ENCODE data around the gene ANKRD39. TPM values are rescaled to one million over a fixed set of nuclear protein-coding genes. Genes with fewer than 3 reads are reported as not detected.
A peak's percentile ranks its signal among the peaks of the same experiment; 100 is the strongest.

The ANKRD39 gene
- total and polyA plus RNA-seq, 9 of the 15 experiments (the other 6 are each of a cell fraction or from before 2014, with no cell fraction given) = 8.2 to 33.1 (median 23.8) TPM

GRCh38 chr2:96882230-96882629, 24.4 kb upstream of the ANKRD39 start (continued):
- TF ChIP-seq TFAP4 (CRISPR knock-in tag; IDR thresholded peaks at IDR 0.05; ENCODE audit: borderline replicate concordance) (peak; percentile 65; the same call in 1 of the 2 replicates), CCAR2 (IDR thresholded peaks at IDR 0.05; ENCODE audit: low read depth, low read length) (no peak), ZNF740 (CRISPR knock-in tag; IDR thresholded peaks at IDR 0.05) (0 out of 2 replicates have a peak, but pooled peaks have one; percentile 31), ZNF740 (tag; IDR thresholded peaks at IDR 0.05) (no peak), SP1 (CRISPR knock-in tag; IDR thresholded peaks at IDR 0.05) (peak; percentile 16; the same call in 1 of the 2 replicates), ZNF431 (CRISPR knock-in tag; IDR thresholded peaks at IDR 0.05) (0 out of 2 replicates have a peak, but pooled peaks have one; percentile 29)

GRCh38 chr2:96881349-96882195, 23.8 kb upstream of the ANKRD39 start:
- Histone ChIP-seq H2AFZ (ENCODE audit: low read depth, low read length) (no peak overlapping the region), H3K9ac (ENCODE audit: insufficient read depth in 1 of 2, low read depth in 2 of 2, low read length in 2 of 2) (peak overlapping the region in 1 of 2 experiments; percentile 74; a peak in 2 of 4 replicates), H3K4me1 (replicated peaks in 1 of 2; ENCODE audit: control insufficient read depth in 2 of 2, insufficient read depth in 2 of 2, low read length in 2 of 2) (peaks cover 19 to 96% of the 10 kb centered on the region in 2 experiments; a peak in 4 of 5 replicates), H3K4me3 (no peak overlapping the region), H4K20me1 (replicated peaks; ENCODE audit: control insufficient read depth, insufficient read depth, low read length) (peaks cover 3% of the 10 kb centered on the region; the same call in 1 of the 2 replicates), H3K4me2 (ENCODE audit: insufficient read depth, low read length) (no peak overlapping the region), H3K27me3 (ENCODE audit: control insufficient read depth in 2 of 2, insufficient read depth in 2 of 2, low read length in 2 of 2) (no peaks in the 10 kb centered on the region; a peak in 1 of 5 replicates), H3K9me3 (replicated peaks; ENCODE audit: control insufficient read depth, insufficient read depth, low read depth, low read length) (no peaks in the 10 kb centered on the region), H3K79me2 (ENCODE audit: control insufficient read depth, insufficient read depth, low read length) (peaks cover 26% of the 10 kb centered on the region; the same call in 2 of the 3 replicates), H3K27ac (ENCODE audit: extremely low read depth, low read depth, low read length) (peak overlapping the region; percentile 42; the same call in 1 of the 3 replicates), H3K9me1 (ENCODE audit: control insufficient read depth, insufficient read depth, low read length) (no peaks in the 10 kb centered on the region), H3K36me3 (ENCODE audit: control insufficient read depth, insufficient read depth, low read length) (peaks cover 60% of the 10 kb centered on the region)
- no TSS peak for BruUV-seq (replicated peaks)
- FAIRE-seq (peak; percentile 72), ATAC-seq (peak; percentile 69), DNase-seq (ENCODE audit: extremely low read depth in 1 of 4, low spot score in 3 of 4) (peak; percentile 65 to 70 (median 66))
- CTCF ChIA-PET (ENCODE audit: low intra/inter-chr PET ratio) = no interaction called here
- POLR2A ChIA-PET = interaction anchor here (0.5 to 11.3 kb wide), 11 partner anchors 7 to 237 kb away, joined by 3 to 112 read pairs (median 4); partner anchors contain the start of gene CNNM3
- 16% methylated on average over 8 of the region's 10 CpGs for WGBS (ENCODE audit: insufficient coverage, low coverage, missing lambda C conversion rate)
- intact Hi-C loops (cut with micrococcal nuclease) (no loop called here), in situ Hi-C loops (cut with MboI) (no loop called here)
- TF ChIP-seq ZNF699 (CRISPR knock-in tag; IDR thresholded peaks at IDR 0.05; ENCODE audit: insufficient replicate concordance) = no peak
- TF ChIP-seq ZNF583 (CRISPR knock-in tag; IDR thresholded peaks at IDR 0.05) = no peak
- TF ChIP-seq TARDBP (IDR thresholded peaks at IDR 0.05) = no peak
- no peak for TF ChIP-seq FOXM1 (IDR thresholded peaks at IDR 0.05; ENCODE audit: low read depth)
- no peak for TF ChIP-seq FOXM1 (CRISPR knock-in tag; IDR thresholded peaks at IDR 0.05; ENCODE audit: low read depth)
- 0 out of 4 replicates have a peak, but pooled peaks of 1 of the 2 experiments have one; percentile 39 for TF ChIP-seq UBTF (IDR thresholded peaks at IDR 0.05; ENCODE audit: borderline replicate concordance in 1 of 2, low read depth in 2 of 2, low read length in 2 of 2)
- TF ChIP-seq NFE2L1 (tag; IDR thresholded peaks at IDR 0.05; ENCODE audit: borderline replicate concordance, low read depth) = no peak

Data from K562 (cell line).